Nephron progenitor cell (in vitro differentiated cells): ENCODE measurements around the gene ABHD11.

Experiments used
- DNase-seq: peaks from one replicate; pipeline ENCODE4 v3.0.0; 2021
- H3K27ac Mint-ChIP-seq: 2 replicates; pipeline ENCODE4 v1.8.0; 2021; ENCODE audit warnings: mild to moderate bottlenecking, moderate library complexity, mixed read lengths
- H3K27me3 Mint-ChIP-seq: 2 replicates; pipeline ENCODE4 v1.8.0; 2021; ENCODE audit warnings: mild to moderate bottlenecking, low read depth, mixed read lengths; ENCODE audit not compliant: poor library complexity
- H3K36me3 Mint-ChIP-seq: 2 replicates; pipeline ENCODE4 v1.8.0; 2021; ENCODE audit warnings: low read depth, mixed read lengths
- H3K4me1 Mint-ChIP-seq: 2 replicates; pipeline ENCODE4 v1.8.0; 2021; ENCODE audit warnings: mixed read lengths
- H3K4me3 Mint-ChIP-seq: 2 replicates; pipeline ENCODE4 v1.8.0; 2021; ENCODE audit warnings: mild to moderate bottlenecking, moderate library complexity, mixed read lengths
- H3K9me3 Mint-ChIP-seq: 2 replicates; pipeline ENCODE4 v1.8.0; 2021; ENCODE audit warnings: mild to moderate bottlenecking, moderate library complexity, mixed read lengths
- TF ChIP-seq, protein P1 (sequence below): fragments of 200-600 bp; sonication (generic); IDR thresholded peaks from 2 replicates; pipeline ENCODE4 v1.5.0; 2021; ENCODE audit warnings: antibody characterized with exemption

The ABHD11 gene

DNA sequence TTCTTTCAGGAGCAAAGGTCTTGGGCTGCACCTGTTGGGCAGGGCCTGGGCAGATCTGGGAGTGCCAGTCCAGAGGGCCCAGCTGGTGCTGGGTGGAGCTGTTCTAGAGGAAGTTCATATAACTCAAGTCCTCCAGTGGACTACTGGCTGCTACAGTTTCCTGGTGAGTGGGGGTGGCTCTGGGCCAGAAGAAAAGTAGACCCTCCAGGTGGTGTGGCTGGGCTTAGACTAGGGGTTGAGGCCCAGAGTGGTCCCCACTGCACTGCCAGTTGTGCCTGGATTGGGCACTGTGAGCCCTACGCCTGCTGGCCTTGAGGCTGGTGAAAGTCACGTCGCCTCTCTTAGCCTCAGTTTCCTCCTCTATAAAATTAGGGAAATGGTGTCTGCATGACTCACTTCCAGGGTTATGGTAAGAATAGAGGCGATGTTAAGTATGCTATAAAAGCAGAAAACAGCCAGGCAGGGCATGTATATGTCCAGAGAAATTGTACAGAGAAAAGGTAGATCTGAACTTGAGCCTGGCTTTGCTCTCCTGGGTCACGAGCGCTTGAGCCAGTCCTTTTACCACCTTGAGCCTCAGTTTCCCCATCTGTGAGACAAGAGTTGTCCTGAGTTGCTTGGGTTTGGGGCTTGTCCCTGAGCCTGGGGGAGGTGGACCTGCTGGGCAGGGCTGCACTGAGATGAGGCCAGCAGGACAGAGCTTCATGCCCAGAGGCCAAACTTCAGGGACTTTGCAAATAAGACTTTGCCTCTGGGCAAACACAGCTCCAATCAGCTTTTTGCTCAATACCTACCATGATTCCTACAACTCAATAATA lies 35.3 kb upstream of the ABHD11 start:
- Mint-ChIP-seq H3K4me1 (peaks cover 6% of the 10 kb centered on the region), H3K27ac (no peak overlapping the region), H3K9me3 (no peaks in the 10 kb centered on the region), H3K36me3 (no peaks in the 10 kb centered on the region), H3K27me3 (peaks cover 70% of the 10 kb centered on the region), H3K4me3 (no peak overlapping the region)
- TF ChIP-seq, protein P1, sequence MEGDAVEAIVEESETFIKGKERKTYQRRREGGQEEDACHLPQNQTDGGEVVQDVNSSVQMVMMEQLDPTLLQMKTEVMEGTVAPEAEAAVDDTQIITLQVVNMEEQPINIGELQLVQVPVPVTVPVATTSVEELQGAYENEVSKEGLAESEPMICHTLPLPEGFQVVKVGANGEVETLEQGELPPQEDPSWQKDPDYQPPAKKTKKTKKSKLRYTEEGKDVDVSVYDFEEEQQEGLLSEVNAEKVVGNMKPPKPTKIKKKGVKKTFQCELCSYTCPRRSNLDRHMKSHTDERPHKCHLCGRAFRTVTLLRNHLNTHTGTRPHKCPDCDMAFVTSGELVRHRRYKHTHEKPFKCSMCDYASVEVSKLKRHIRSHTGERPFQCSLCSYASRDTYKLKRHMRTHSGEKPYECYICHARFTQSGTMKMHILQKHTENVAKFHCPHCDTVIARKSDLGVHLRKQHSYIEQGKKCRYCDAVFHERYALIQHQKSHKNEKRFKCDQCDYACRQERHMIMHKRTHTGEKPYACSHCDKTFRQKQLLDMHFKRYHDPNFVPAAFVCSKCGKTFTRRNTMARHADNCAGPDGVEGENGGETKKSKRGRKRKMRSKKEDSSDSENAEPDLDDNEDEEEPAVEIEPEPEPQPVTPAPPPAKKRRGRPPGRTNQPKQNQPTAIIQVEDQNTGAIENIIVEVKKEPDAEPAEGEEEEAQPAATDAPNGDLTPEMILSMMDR: no peak
- DNase-seq: no peak

DNA sequence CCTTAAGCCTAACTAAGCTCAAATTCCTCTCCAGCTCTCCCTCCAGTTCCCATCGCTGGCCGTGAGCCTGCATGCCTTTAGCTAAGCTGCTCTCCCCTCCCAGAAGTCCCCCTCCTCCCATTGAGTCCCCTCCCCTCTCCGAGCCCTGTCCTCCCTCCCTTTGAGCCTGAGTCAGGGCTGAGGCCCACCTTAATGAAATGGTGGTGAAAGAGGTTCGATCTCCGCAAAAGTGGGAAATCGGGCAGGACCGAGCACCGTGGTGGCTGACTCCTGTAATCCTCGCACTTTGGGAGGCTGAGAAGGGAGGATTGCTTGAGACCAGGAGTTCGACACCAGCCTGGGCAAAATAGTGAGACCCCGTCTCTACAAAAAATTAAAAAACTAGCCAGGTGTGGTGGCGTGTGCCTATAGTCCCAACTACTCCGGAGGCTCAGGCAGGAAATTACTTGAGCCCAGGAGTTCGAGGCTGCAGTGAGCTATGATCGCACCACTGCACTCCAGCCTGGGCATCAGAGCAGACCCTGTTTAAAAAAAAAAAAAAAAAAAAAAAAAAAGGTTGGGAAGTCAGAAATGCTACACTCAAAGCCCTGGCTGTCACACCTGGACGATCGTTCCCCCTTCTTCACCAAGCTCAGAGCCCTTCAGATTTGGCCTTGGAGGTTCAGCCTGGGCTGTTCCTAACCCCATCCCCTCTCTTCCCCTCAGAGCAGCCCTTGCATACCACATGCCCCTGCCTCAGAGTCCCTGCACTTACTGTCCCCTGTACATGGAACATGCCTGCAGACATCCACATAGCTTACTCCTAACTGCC lies 32.5 kb upstream of the ABHD11 start:
- H3K4me1 Mint-ChIP-seq: peaks cover 6% of the 10 kb centered on the region
- no peak for DNase-seq
- peak overlapping the region; percentile 67 for H3K4me3 Mint-ChIP-seq
- peaks cover 77% of the 10 kb centered on the region for H3K27me3 Mint-ChIP-seq
- H3K9me3 Mint-ChIP-seq: no peaks in the 10 kb centered on the region
- TF ChIP-seq, protein P1: no peak
- H3K27ac Mint-ChIP-seq: no peak overlapping the region
- no peaks in the 10 kb centered on the region for H3K36me3 Mint-ChIP-seq

DNA sequence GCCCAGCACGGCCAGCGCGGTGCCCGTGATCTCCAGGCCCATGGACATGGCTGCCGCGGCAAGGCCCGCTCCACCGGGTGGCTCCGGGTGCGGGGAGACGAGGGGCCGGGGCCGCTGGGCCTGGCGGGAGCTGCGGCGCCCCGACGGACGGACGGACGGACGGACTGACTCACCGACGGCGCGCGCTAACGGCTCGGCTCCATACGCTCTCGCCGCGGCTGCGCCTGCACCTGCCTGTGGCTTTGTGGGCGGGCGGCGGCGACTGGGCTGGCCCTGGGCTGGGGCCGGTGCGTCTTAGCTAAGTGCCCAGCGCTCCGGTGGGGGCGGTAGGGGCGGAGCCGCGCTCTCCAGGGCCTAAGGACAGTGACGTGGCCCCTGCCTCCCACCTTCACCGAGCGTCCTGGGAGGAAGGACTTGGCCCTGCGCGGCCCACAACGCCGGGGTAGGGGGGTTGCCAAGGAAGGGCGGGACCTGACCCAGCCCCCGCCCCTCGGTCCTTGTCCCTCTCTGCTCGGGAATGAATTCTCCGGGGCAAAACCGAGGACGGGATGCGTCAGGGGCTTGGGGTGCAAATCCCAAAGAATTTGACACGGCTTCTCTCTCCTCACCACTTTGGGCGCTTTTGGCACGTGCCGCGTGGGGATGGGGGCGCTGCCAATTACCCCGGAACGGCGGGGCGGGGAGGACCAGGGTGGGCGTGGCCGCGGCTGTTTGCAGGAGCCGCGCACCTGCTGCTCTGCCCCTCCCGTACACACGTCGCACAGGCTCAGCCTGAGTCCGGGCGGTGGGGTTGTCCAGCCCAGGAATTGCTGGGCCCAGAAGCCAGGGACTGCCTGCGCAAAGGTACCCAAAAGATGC lies 31.6 kb upstream of the ABHD11 start, which contains the start of gene CLDN3:
Gene CLDN3, minus strand, starts transcription at position 269 of the 858 bp plus-strand sequence. Its CDS starts 221 bp downstream, at position 48.
- H3K36me3 Mint-ChIP-seq: no peaks in the 10 kb centered on the region
- peak within 1 kb of the TSS; percentile 67 for H3K4me3 Mint-ChIP-seq
- peak; percentile 76 for DNase-seq
- H3K9me3 Mint-ChIP-seq: no peaks in the 10 kb centered on the region
- no peak within 1 kb of the TSS for H3K27ac Mint-ChIP-seq
- peaks cover 77% of the 10 kb centered on the region for H3K27me3 Mint-ChIP-seq
- peaks cover 6% of the 10 kb centered on the region for H3K4me1 Mint-ChIP-seq
- TF ChIP-seq, protein P1: no peak

DNA sequence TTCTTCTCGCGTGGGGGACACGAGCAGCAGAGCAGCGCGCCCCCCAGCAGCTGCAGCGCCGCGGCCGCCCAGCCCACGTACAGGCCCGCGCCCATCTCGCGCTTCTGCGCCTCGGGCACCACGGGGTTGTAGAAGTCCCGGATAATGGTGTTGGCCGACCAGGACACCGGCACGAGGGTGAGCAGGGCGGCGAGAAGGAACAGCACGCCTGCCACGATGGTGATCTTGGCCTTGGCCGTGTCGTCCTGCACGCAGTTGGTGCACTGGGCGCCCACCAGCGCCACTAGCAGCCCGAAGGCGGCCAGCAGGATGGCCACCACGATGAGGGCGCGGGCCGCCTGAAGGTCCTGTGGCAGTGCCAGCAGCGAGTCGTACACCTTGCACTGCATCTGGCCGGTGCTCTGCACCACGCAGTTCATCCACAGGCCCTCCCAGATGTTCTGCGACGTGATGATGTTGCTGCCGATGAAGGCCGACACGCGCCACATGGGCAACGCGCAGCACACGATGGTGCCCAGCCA lies 30.9 kb upstream of the ABHD11 start:
- Mint-ChIP-seq H3K36me3 (no peaks in the 10 kb centered on the region), H3K27me3 (peaks cover 70% of the 10 kb centered on the region), H3K9me3 (no peaks in the 10 kb centered on the region), H3K4me3 (no peak overlapping the region), H3K27ac (no peak overlapping the region), H3K4me1 (peaks cover 6% of the 10 kb centered on the region)
- DNase-seq: no peak
- TF ChIP-seq, protein P1: no peak

DNA sequence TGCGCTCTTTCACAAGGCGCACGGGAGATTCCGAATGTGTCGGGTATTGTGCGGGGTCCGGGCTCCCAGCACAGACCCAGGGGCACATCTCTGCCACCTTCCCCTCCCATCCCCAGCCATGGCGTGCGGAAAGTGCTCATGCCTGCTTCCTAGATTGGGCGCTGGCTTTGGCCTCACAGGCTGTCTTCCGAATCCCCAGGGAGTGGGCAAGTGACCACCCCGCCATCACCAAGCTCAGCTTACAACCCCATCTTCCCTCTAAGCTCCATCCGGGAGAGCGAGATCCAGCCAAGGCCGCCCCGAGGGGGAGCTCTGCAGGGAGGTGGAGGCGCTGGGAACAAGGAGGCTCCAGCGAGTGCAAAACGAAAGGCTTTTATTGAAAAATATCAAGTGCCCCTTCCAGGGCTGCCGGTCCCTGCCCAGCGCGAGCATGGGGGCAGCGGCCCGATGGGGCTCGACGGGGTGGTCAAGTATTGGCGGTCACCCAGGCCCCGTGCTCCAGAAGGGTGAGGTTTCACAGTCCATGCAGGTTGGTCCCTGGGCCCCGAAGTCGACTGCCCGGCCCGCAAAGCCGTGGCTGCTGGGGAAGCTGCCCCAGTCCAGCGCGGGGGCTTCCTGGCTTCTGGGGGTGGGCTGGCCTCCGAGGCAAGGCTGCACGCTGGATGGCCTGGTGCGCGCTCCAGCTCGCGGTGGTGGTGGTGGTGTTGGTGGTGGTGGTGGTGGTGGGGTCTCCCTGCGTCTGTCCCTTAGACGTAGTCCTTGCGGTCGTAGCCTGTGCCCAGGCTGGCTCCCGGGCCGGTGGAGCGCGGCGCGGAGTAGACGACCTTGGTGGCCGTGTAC lies 30.3 kb upstream of the ABHD11 start:
- Mint-ChIP-seq H3K4me1 (peaks cover 6% of the 10 kb centered on the region), H3K27ac (no peak overlapping the region), H3K27me3 (peaks cover 69% of the 10 kb centered on the region), H3K36me3 (no peaks in the 10 kb centered on the region), H3K4me3 (peak overlapping the region; percentile 23), H3K9me3 (no peaks in the 10 kb centered on the region)
- TF ChIP-seq, protein P1: no peak
- DNase-seq: no peak
